H1 (cell line): Measurements from ENCODE around the gene SAP30.

Experiments used
- CBX5 ChIP-seq: fragments of 300-800, 300-1000 bp; sonication (generic); IDR thresholded peaks from 2 replicates; pipeline ENCODE4 v1.7.1; 2016; ENCODE audit warnings: antibody characterized with exemption, low read length, low read depth
- CTBP2 ChIP-seq: IDR thresholded peaks from 2 replicates; pipeline ENCODE4 v1.7.0; 2011; ENCODE audit warnings: borderline replicate concordance, mild to moderate bottlenecking, moderate library complexity, mixed read lengths, low read length; ENCODE audit not compliant: insufficient read depth, insufficient read length
- CTCF ChIP-seq, 3 experiments: IDR thresholded peaks; 1 replicate in 2 of 3; 2 replicates in 1 of 3; pipeline versions ENCODE4 v1.5.1 to v1.6.1; 2011; ENCODE audit warnings: low read length in 3 of 3, mild to moderate bottlenecking in 3 of 3, inconsistent platforms in 2 of 3, low read depth in 1 of 3, moderate library complexity in 1 of 3; ENCODE audit not compliant: insufficient read depth in 1 of 3; ENCODE audit errors: control extremely low read depth in 1 of 3
- EGR1 ChIP-seq: IDR thresholded peaks from 2 replicates; pipeline ENCODE4 v1.6.1; 2011; ENCODE audit warnings: low read depth, low read length, borderline replicate concordance
- EZH2 ChIP-seq: fragments of 200-600 bp; sonication (generic); IDR thresholded peaks from 2 replicates; pipeline ENCODE4 v1.7.1; 2012; ENCODE audit warnings: low read depth, mild to moderate bottlenecking, moderate library complexity, low read length, inconsistent platforms; ENCODE audit not compliant: severe bottlenecking
- GABPA ChIP-seq: IDR thresholded peaks from 2 replicates; pipeline ENCODE4 v1.6.1; 2011; ENCODE audit warnings: mild to moderate bottlenecking, low read length, moderate library complexity, borderline replicate concordance; ENCODE audit not compliant: insufficient read depth
- JUN ChIP-seq: IDR thresholded peaks from 2 replicates; pipeline ENCODE4 v1.6.1; 2011; ENCODE audit warnings: low read depth, mild to moderate bottlenecking, improper control_type of control experiment, low read length
- POLR2A ChIP-seq, 2 experiments: IDR thresholded peaks; 1 replicate in 1 of 2; 2 replicates in 1 of 2; pipeline ENCODE4 v1.6.1; 2011; ENCODE audit warnings: low read depth in 2 of 2, low read length in 2 of 2, mild to moderate bottlenecking in 2 of 2; ENCODE audit errors: control extremely low read depth in 1 of 2
- TAF1 ChIP-seq: IDR thresholded peaks from 2 replicates; pipeline ENCODE4 v1.6.1; 2011; ENCODE audit warnings: mild to moderate bottlenecking, low read depth, low read length
- TF ChIP-seq, protein P1 (sequence below): IDR thresholded peaks from 2 replicates; pipeline ENCODE4 v1.6.1; 2012; ENCODE audit warnings: inconsistent platforms

DNA sequence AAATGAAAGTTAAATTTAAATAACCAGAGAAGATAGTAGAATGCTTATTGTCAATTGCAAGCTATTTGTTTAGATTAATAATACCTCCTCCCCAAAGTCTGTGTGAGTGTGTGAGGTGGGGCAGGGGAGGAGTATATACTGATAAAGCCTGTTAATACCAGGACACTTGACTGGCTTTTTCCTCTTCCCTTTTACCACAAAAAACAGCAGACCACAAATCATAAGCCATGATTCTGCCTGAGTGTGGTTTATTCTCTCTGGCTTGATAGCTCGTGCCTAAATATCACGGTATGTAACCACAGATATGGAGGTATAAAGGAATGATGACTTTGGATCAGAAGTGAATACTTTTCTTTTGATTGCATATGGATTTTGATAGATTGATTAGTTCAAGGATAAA is 50.0 kb downstream of the SAP30 start:
- TF ChIP-seq, protein P1, sequence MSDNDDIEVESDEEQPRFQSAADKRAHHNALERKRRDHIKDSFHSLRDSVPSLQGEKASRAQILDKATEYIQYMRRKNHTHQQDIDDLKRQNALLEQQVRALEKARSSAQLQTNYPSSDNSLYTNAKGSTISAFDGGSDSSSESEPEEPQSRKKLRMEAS, result no peak
- no peak for TF ChIP-seq CTBP2
- no peak for TF ChIP-seq CTCF (IDR thresholded peaks at IDR 0.05; ENCODE audit: control extremely low read depth in 1 of 3, insufficient read depth in 1 of 3, low read depth in 1 of 3, low read length in 3 of 3)
- no peak for TF ChIP-seq EZH2
- TF ChIP-seq GABPA, result no peak
- TF ChIP-seq CBX5, result no peak
- no peak for TF ChIP-seq EGR1
- TF ChIP-seq POLR2A (IDR thresholded peaks at IDR 0.05; ENCODE audit: control extremely low read depth in 1 of 2, low read depth in 2 of 2, low read length in 2 of 2), result no peak
- TF ChIP-seq TAF1, result no peak
- no peak for TF ChIP-seq JUN
